BLaER1 (cell line): ENCODE data around the gene KCTD15.

ENCODE experiments used
- H3K27ac ChIP-seq: shearing (Covaris generic); formaldehyde crosslinking; 2 replicates; pipeline ENCODE4 v1.8.1; 2022
- H3K27me3 ChIP-seq: shearing (Covaris generic); formaldehyde crosslinking; 2 replicates; pipeline ENCODE4 v1.8.1; 2022
- H3K36me3 ChIP-seq: shearing (Covaris generic); formaldehyde crosslinking; 2 replicates; pipeline ENCODE4 v1.8.1; 2022
- H3K4me1 ChIP-seq: shearing (Covaris generic); formaldehyde crosslinking; 2 replicates; pipeline ENCODE4 v1.8.1; 2022
- H3K4me2 ChIP-seq: shearing (Covaris generic); formaldehyde crosslinking; 2 replicates; pipeline ENCODE4 v1.8.1; 2022
- H3K4me3 ChIP-seq: shearing (Covaris generic); formaldehyde crosslinking; 2 replicates; pipeline ENCODE4 v1.8.1; 2022
- H3K9ac ChIP-seq: shearing (Covaris generic); formaldehyde crosslinking; 2 replicates; pipeline ENCODE4 v1.8.1; 2022
- H3K9me3 ChIP-seq: shearing (Covaris generic); formaldehyde crosslinking; 2 replicates; pipeline ENCODE4 v1.8.1; 2022
- H4K20me1 ChIP-seq: shearing (Covaris generic); formaldehyde crosslinking; 2 replicates; pipeline ENCODE4 v1.8.1; 2022
- Cebpa-rat ChIP-seq: shearing (Covaris generic); IDR thresholded peaks from 2 replicates; pipeline ENCODE4 v1.8.1; 2022

Gene KCTD15

GRCh38 chr19:33796164-33796875 lies at the start of gene KCTD15:
KCTD15 (plus strand) TSS chr19:33796870; CDS start chr19:33800455, 3,585 bp downstream.
- peak within 1 kb of the TSS; percentile 98 for H3K9ac ChIP-seq
- peak within 1 kb of the TSS; percentile 99 for H3K27ac ChIP-seq
- peak within 1 kb of the TSS; percentile 89 for H3K4me2 ChIP-seq

GRCh38 chr19:33747273-33747672 lies 49.4 kb upstream of the KCTD15 start:
- no peak for TF ChIP-seq Cebpa-rat
- no peak overlapping the region for H3K9ac ChIP-seq
- no peaks in the 10 kb centered on the region for H3K36me3 ChIP-seq
- H3K4me3 ChIP-seq = no peak overlapping the region
- H4K20me1 ChIP-seq = no peaks in the 10 kb centered on the region; the same call in 1 of the 2 replicates
- no peaks in the 10 kb centered on the region for H3K4me1 ChIP-seq
- H3K4me2 ChIP-seq = no peak overlapping the region
- no peaks in the 10 kb centered on the region for H3K9me3 ChIP-seq
- no peaks in the 10 kb centered on the region for H3K27me3 ChIP-seq
- no peak overlapping the region for H3K27ac ChIP-seq

More at GRCh38 chr19:33796164-33796875, at the start of gene KCTD15:
- H3K4me3 ChIP-seq = peak within 1 kb of the TSS; percentile 88
- H4K20me1 ChIP-seq = peaks cover 23% of the 10 kb centered on the region
- H3K4me1 ChIP-seq = peaks cover 46% of the 10 kb centered on the region
- no peak for TF ChIP-seq Cebpa-rat
- no peaks in the 10 kb centered on the region for H3K9me3 ChIP-seq
- no peaks in the 10 kb centered on the region for H3K27me3 ChIP-seq
- peaks cover 16% of the 10 kb centered on the region for H3K36me3 ChIP-seq

- H3K9me3 ChIP-seq = no peaks in the 10 kb centered on the region
- no peak overlapping the region for H3K27ac ChIP-seq
- H3K4me3 ChIP-seq = no peak overlapping the region
- no peaks in the 10 kb centered on the region for H3K4me1 ChIP-seq
- H3K9ac ChIP-seq = no peak overlapping the region
- no peaks in the 10 kb centered on the region for H3K27me3 ChIP-seq
- TF ChIP-seq Cebpa-rat = no peak
- H4K20me1 ChIP-seq = no peaks in the 10 kb centered on the region; the same call in 1 of the 2 replicates
- no peaks in the 10 kb centered on the region for H3K36me3 ChIP-seq
- no peak overlapping the region for H3K4me2 ChIP-seq
Measured at GRCh38 chr19:33748231-33748630, 48.4 kb upstream of the KCTD15 start.

GRCh38 chr19:33749016-33749415 lies 47.7 kb upstream of the KCTD15 start:
- no peak overlapping the region for H3K4me2 ChIP-seq
- H3K4me1 ChIP-seq = no peaks in the 10 kb centered on the region
- no peak for TF ChIP-seq Cebpa-rat
- no peaks in the 10 kb centered on the region for H3K27me3 ChIP-seq
- no peaks in the 10 kb centered on the region; the same call in 1 of the 2 replicates for H4K20me1 ChIP-seq
- no peak overlapping the region for H3K4me3 ChIP-seq
- H3K9me3 ChIP-seq = no peaks in the 10 kb centered on the region
- no peak overlapping the region for H3K27ac ChIP-seq
- H3K9ac ChIP-seq = no peak overlapping the region
- no peaks in the 10 kb centered on the region for H3K36me3 ChIP-seq

GRCh38 chr19:33749619-33750175 lies 47.0 kb upstream of the KCTD15 start:
- Histone ChIP-seq H3K36me3 (no peaks in the 10 kb centered on the region), H3K27me3 (no peaks in the 10 kb centered on the region), H3K9me3 (no peaks in the 10 kb centered on the region), H4K20me1 (no peaks in the 10 kb centered on the region; the same call in 1 of the 2 replicates), H3K27ac (no peak overlapping the region), H3K9ac (no peak overlapping the region), H3K4me2 (no peak overlapping the region), H3K4me1 (no peaks in the 10 kb centered on the region), H3K4me3 (no peak overlapping the region)
- TF ChIP-seq Cebpa-rat = no peak

- no peaks in the 10 kb centered on the region for H3K4me1 ChIP-seq
- no peak overlapping the region for H3K9ac ChIP-seq
- no peak overlapping the region for H3K27ac ChIP-seq
- no peak for TF ChIP-seq Cebpa-rat
- no peak overlapping the region for H3K4me3 ChIP-seq
- no peak overlapping the region for H3K4me2 ChIP-seq
- no peaks in the 10 kb centered on the region; the same call in 1 of the 2 replicates for H4K20me1 ChIP-seq
- H3K27me3 ChIP-seq = no peaks in the 10 kb centered on the region
- H3K36me3 ChIP-seq = no peaks in the 10 kb centered on the region
- H3K9me3 ChIP-seq = no peaks in the 10 kb centered on the region
Measured at GRCh38 chr19:33750587-33751435, 45.9 kb upstream of the KCTD15 start.

GRCh38 chr19:33751436-33751770 lies 45.3 kb upstream of the KCTD15 start:
- Histone ChIP-seq H3K4me3 (no peak overlapping the region), H3K36me3 (no peaks in the 10 kb centered on the region), H3K27ac (no peak overlapping the region), H4K20me1 (no peaks in the 10 kb centered on the region; the same call in 1 of the 2 replicates), H3K27me3 (no peaks in the 10 kb centered on the region), H3K9me3 (no peaks in the 10 kb centered on the region), H3K9ac (no peak overlapping the region), H3K4me2 (no peak overlapping the region), H3K4me1 (no peaks in the 10 kb centered on the region)
- TF ChIP-seq Cebpa-rat = no peak

- Histone ChIP-seq H3K4me1 (no peaks in the 10 kb centered on the region), H3K27me3 (no peaks in the 10 kb centered on the region)
- TF ChIP-seq Cebpa-rat = no peak
Measured at GRCh38 chr19:33752018-33752800, 44.5 kb upstream of the KCTD15 start.

GRCh38 chr19:33752945-33753344 lies 43.7 kb upstream of the KCTD15 start:
- Histone ChIP-seq H3K27ac (no peak overlapping the region), H3K9me3 (no peaks in the 10 kb centered on the region), H3K4me2 (no peak overlapping the region), H3K36me3 (no peaks in the 10 kb centered on the region), H3K4me1 (no peaks in the 10 kb centered on the region), H3K4me3 (no peak overlapping the region), H3K27me3 (no peaks in the 10 kb centered on the region), H3K9ac (no peak overlapping the region), H4K20me1 (no peaks in the 10 kb centered on the region; the same call in 1 of the 2 replicates)
- TF ChIP-seq Cebpa-rat = no peak

More at GRCh38 chr19:33752018-33752800, 44.5 kb upstream of the KCTD15 start:
- H3K4me3 ChIP-seq = no peak overlapping the region
- no peaks in the 10 kb centered on the region for H3K9me3 ChIP-seq
- H3K4me2 ChIP-seq = no peak overlapping the region
- H4K20me1 ChIP-seq = no peaks in the 10 kb centered on the region; the same call in 1 of the 2 replicates
- H3K36me3 ChIP-seq = no peaks in the 10 kb centered on the region
- H3K27ac ChIP-seq = no peak overlapping the region
- H3K9ac ChIP-seq = no peak overlapping the region
